Measurements from ENCODE around the gene AKR1C2. TPM values are rescaled to one million over a fixed set of nuclear protein-coding genes. Genes with fewer than 3 reads are reported as not detected.
"Not testable (repeated sequence)": the region's sequence is repeated elsewhere in the genome, so short reads cannot be mapped to it uniquely, and the experiment has no call there.

The AKR1C2 gene
- total and polyA plus RNA-seq, 8 donors, result 2.9 to 10.9 (median 4.4) TPM

- no peak overlapping the region for H3K4me3 ChIP-seq
- H3K27me3 ChIP-seq, result no peaks in the 10 kb centered on the region
- peak; percentile 17 to 34 (median 26) for TF ChIP-seq CTCF (IDR thresholded peaks at IDR 0.05)
- DNase-seq (peak in 5 of 6 donors; percentile 27 to 62 (median 52)), ATAC-seq (peak; percentile 46 to 72 (median 70)), FAIRE-seq (no peak)
- 21 to 22% methylated on average over 14 of the region's 14 CpGs for WGBS, 2 donors
- H3K36me3 ChIP-seq, result no peaks in the 10 kb centered on the region
- intact Hi-C loops (cut with DNase I), result no loop called here
- H3K9me3 ChIP-seq, result no peaks in the 10 kb centered on the region
- peak overlapping the region; percentile 58 to 78 (median 70) for H3K27ac ChIP-seq
- peaks cover 12 to 17% (median 12%) of the 10 kb centered on the region in 3 donors for H3K4me1 ChIP-seq
These were observed 21.8 kb downstream of the AKR1C2 start for GRCh38 chr10:4981722-4982471.

GRCh38 chr10:4980793-4981192, 22.9 kb downstream of the AKR1C2 start:
- DNase-seq (no peak), ATAC-seq (no peak), FAIRE-seq (no peak)
- no peaks in the 10 kb centered on the region for H3K27me3 ChIP-seq
- no peak overlapping the region for H3K27ac ChIP-seq
- TF ChIP-seq CTCF (IDR thresholded peaks at IDR 0.05), result no peak
- H3K4me1 ChIP-seq, result peaks cover 12 to 17% (median 12%) of the 10 kb centered on the region in 3 donors
- no peaks in the 10 kb centered on the region for H3K36me3 ChIP-seq
- 89 to 94% methylated on average over 2 of the region's 2 CpGs for WGBS, 2 donors
- intact Hi-C loops (cut with DNase I), result no loop called here
- no peak overlapping the region for H3K4me3 ChIP-seq
- no peaks in the 10 kb centered on the region for H3K9me3 ChIP-seq

GRCh38 chr10:4978870-4979269, 24.8 kb downstream of the AKR1C2 start:
- intact Hi-C loops (cut with DNase I), result no loop called here
- DNase-seq (no peak), ATAC-seq (no peak), FAIRE-seq (no peak)
- Histone ChIP-seq H3K4me3 (no peak overlapping the region), H3K27ac (no peak overlapping the region), H3K4me1 (peaks cover 10 to 12% (median 12%) of the 10 kb centered on the region in 3 donors), H3K36me3 (no peaks in the 10 kb centered on the region), H3K9me3 (no peaks in the 10 kb centered on the region), H3K27me3 (no peaks in the 10 kb centered on the region)
- 96 to 97% methylated on average over 4 of the region's 4 CpGs for WGBS, 2 donors
- TF ChIP-seq CTCF (IDR thresholded peaks at IDR 0.05), result no peak

- intact Hi-C loops (cut with DNase I), result no loop called here
- ATAC-seq, result no peak
- no peaks in the 10 kb centered on the region for H3K9me3 ChIP-seq
- no peaks in the 10 kb centered on the region for H3K36me3 ChIP-seq
- peaks cover 5 to 12% (median 10%) of the 10 kb centered on the region in 3 donors for H3K4me1 ChIP-seq
- no peak for DNase-seq
- H3K4me3 ChIP-seq, result no peak overlapping the region
- no peak for TF ChIP-seq CTCF (IDR thresholded peaks at IDR 0.05)
- H3K27me3 ChIP-seq, result no peaks in the 10 kb centered on the region
- FAIRE-seq, result no peak
- H3K27ac ChIP-seq, result no peak overlapping the region
These were observed 26.6 kb downstream of the AKR1C2 start for GRCh38 chr10:4977025-4977424.

GRCh38 chr10:4974400-4974799, 29.3 kb downstream of the AKR1C2 start:
- H3K4me3 ChIP-seq; H3K27ac ChIP-seq; H3K4me1 ChIP-seq; H3K9me3 ChIP-seq; ATAC-seq; H3K27me3 ChIP-seq; DNase-seq; intact Hi-C loops (cut with DNase I); FAIRE-seq; H3K36me3 ChIP-seq: not testable (repeated sequence)

GRCh38 chr10:4973294-4973693, 30.4 kb downstream of the AKR1C2 start:
- H3K9me3 ChIP-seq; intact Hi-C loops (cut with DNase I); ATAC-seq; FAIRE-seq; DNase-seq; H3K27ac ChIP-seq; H3K4me3 ChIP-seq; H3K27me3 ChIP-seq; H3K4me1 ChIP-seq; H3K36me3 ChIP-seq: not testable (repeated sequence)
- WGBS, 2 donors, result 96 to 98% methylated on average over 1 of the region's 1 CpG

- H3K27ac ChIP-seq; ATAC-seq; H3K9me3 ChIP-seq; H3K27me3 ChIP-seq; intact Hi-C loops (cut with DNase I); DNase-seq; FAIRE-seq; H3K4me1 ChIP-seq; H3K36me3 ChIP-seq; H3K4me3 ChIP-seq: not testable (repeated sequence)
- WGBS, 2 donors, result 95 to 98% methylated on average over 9 to 16 of the region's 18 CpGs
These were observed 31.1 kb downstream of the AKR1C2 start for GRCh38 chr10:4972369-4973142.

GRCh38 chr10:4970362-4970761, 33.3 kb downstream of the AKR1C2 start:
- H3K27me3 ChIP-seq; DNase-seq; H3K4me3 ChIP-seq; H3K4me1 ChIP-seq; FAIRE-seq; H3K36me3 ChIP-seq; intact Hi-C loops (cut with DNase I); ATAC-seq; H3K9me3 ChIP-seq; H3K27ac ChIP-seq: not testable (repeated sequence)
- WGBS, 2 donors, result 92 to 97% methylated on average over 2 of the region's 2 CpGs

Measured in pancreas (tissue), 10 donors.